Activated CD4-positive, alpha-beta T cell treated with anti-CD3 and anti-CD28 coated beads, Interleukin-2, amount 50 U/mL, for 24 hours (primary cell): Measurements from ENCODE around the gene GCSH.

Experiments used
- DNase-seq, 2 donors: peaks; one replicate each; pipeline ENCODE4 v3.0.0-alpha.2; 2020; ENCODE audit warnings: low read depth in 1 of 2, low spot score in 1 of 2

The GCSH gene

GRCh38 chr16:81060576-81061306 is 35.5 kb downstream of the GCSH start:
- DNase-seq: no peak

GRCh38 chr16:81053761-81054160 is 42.4 kb downstream of the GCSH start:
- no peak for DNase-seq

GRCh38 chr16:81042821-81043220 is 53.4 kb downstream of the GCSH start:
- no peak for DNase-seq

GRCh38 chr16:81041696-81042095 is 54.5 kb downstream of the GCSH start:
- DNase-seq: no peak

GRCh38 chr16:81040842-81041241 is 55.4 kb downstream of the GCSH start:
- DNase-seq: no peak

GRCh38 chr16:81040131-81040530 is 56.1 kb downstream of the GCSH start:
- DNase-seq: no peak

GRCh38 chr16:81036751-81037350 is 59.3 kb downstream of the GCSH start:
- no peak for DNase-seq

- peak in 1 of 2 donors; percentile 21 for DNase-seq
These were observed 60.0 kb downstream of the GCSH start for GRCh38 chr16:81035975-81036750.

- peak; percentile 74 to 76 for DNase-seq
These were observed 60.7 kb downstream of the GCSH start, which contains the start of gene ATMIN for GRCh38 chr16:81035398-81035974. Gene ATMIN, plus strand, starts transcription at chr16:81035842. Its CDS starts 29 bp downstream, at chr16:81035871.
